HUDEP-2 (cell line): ENCODE results near the gene ZNF503.

Source experiments
- DNase-seq, 76 experiments: peaks; one replicate each; lab custom pipeline; 2025; ENCODE audit not compliant: unreplicated experiment in 76 of 76; lab: John Stamatoyannopoulos, UW

ZNF503 gene

DNA sequence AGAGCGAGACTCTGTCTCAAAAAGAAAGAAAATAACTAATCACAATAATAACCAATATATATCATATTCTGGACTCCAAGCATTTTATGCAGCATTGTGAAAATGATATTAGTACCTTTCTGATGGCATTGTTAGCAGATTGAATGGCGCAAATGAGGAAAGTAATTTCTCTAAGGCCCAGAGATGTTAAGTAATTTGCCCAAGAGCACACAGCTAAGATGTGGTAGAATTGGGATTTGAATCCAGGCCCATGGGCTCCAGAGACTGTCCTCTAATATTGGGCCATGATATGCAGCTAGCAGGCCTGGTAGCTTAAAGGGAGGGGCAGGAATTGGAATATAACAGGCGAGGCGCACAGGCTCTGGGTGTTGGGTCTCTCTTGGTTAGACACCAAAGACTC lies 44.1 kb downstream of the ZNF503 start:
- no peak for DNase-seq

GRCh38 chr10:75356484-75356883 lies 45.1 kb downstream of the ZNF503 start:
- no peak for DNase-seq

GRCh38 chr10:75355706-75356105 lies 45.9 kb downstream of the ZNF503 start:
- no peak for DNase-seq

DNA sequence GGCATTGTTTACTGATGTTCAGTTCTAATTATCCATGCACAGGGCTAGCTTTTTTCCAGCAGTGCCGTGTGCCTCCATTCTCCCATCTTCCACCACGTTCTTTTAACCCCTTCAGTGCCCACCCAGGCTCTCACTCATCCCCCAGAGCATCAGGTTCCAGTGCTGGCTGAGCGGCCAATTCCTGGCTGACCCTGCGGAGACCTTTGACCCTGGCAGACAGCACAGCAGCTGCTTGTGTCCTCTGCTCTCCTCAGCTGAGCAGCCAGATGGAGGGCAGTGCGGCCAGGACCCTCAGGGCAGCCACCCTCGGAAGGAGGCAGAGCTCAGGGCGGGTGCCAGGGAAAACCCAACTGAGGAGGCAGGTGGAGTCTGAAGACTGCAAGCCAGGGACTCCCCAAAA lies 48.4 kb downstream of the ZNF503 start:
- DNase-seq: no peak

DNA sequence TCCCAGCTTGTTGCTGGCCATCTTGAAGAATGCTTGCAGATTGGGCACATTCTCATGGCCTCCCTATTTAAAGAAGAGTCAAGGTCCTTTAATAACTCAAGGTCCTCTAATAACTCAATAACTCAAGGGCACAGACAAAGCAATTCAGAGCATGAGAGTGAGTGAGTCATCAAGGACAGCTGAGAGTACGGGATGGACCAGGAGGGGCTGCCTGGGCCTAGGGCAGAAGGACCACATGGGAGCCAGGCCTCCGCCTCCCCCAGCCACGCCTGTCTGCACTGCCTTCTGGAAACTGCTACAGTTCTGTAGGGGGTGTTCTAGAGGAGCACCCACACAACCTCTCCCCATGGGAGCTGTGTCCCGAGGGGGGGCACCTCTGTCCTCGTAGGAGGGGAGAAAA lies 48.9 kb downstream of the ZNF503 start:
- no peak for DNase-seq

DNA sequence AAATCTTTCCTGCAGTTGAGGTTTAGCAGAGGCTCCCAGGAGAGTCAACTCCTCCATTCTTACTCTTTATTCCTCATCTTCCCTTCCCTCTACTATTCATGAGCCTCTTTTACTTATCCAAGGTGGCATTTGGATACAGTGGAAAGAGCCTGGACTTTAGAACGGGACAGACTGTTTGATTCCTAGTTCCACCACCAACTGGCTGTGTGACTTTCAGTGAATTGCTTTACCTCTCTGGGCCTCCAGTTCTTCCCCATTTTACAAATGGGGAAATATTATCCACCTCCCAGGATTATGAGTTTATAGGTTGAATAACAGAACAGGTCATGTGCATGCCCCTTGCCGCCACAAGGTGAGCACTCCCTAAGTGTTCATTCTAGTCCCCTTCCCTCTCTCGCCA lies 49.9 kb downstream of the ZNF503 start:
- no peak for DNase-seq

GRCh38 chr10:75350791-75351190 lies 50.8 kb downstream of the ZNF503 start:
- DNase-seq: no peak
